ENCODE measurements around the gene HSPBP1.
"Not testable (repeated sequence)": the region's sequence is repeated elsewhere in the genome, so short reads cannot be mapped to it uniquely, and the experiment has no call there.

HSPBP1 gene

GRCh38 chr19:55279770-55280643 is at the start of gene HSPBP1:
TSS of gene HSPBP1 (minus strand) at chr19:55280110. CDS start at chr19:55279608, 502 bp downstream.
- DNase-seq, result peak; percentile 95

- DNase-seq, result not testable (repeated sequence)
Observed at GRCh38 chr19:55328774-55329318, 48.9 kb upstream of the HSPBP1 start.

- no peak for DNase-seq
Observed at GRCh38 chr19:55325172-55325571, 45.3 kb upstream of the HSPBP1 start, which contains the start of gene TMEM150B. TSS of gene TMEM150B (minus strand) at chr19:55325341. CDS start at chr19:55321036, 4,305 bp downstream.

DNA sequence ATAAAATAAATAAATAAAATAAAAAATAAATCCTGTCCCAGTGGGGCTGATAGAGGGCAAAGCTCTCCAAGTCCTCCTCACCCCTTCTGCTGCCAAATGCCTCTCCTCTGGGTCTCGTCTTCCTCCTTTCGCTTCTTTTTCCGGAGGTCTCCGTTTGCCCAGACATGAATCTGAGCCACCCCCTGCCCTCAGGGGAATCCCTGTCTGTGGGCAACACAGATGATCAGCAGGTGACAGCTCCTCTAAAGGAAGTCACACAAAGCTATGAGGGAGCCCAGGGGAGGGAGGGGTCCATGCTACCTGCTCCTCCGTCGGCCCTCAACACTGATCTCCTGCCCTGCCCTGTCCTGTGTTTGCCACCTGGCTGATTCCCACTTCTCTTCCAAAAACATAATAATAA is 44.8 kb upstream of the HSPBP1 start:
- DNase-seq, result no peak

- no peak for DNase-seq
Observed at GRCh38 chr19:55322204-55322885, 42.4 kb upstream of the HSPBP1 start.

GRCh38 chr19:55321466-55322137 is 41.7 kb upstream of the HSPBP1 start:
- no peak for DNase-seq

DNA sequence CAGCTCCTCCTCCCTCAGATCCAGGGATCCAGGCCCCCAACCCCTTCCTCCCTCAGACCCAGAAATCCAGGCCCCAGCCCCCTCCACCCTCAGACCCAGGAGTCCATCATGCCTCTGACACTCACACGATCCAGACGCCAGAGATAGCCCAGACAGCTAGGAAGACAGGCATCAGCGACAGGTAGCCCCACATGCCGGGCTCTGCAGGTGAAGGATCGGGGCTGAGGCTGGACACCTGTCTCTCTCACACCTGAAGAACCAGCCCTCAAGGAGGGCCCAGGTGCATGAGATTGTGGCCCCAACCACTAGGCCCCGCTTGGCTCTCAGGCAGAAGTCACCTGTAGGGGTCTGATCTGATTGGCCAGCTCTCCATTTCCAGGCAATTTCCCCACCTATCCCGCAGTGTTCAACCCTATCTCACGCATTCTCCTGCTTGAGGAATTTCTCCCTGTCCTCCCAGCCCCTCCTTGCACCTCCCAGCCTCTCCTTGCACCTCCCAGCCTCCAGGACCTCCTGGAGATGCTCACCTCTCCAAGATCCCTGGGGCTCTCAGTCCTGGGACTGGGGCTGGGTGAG is 41.0 kb upstream of the HSPBP1 start:
- no peak for DNase-seq

GRCh38 chr19:55319785-55320184 is 39.9 kb upstream of the HSPBP1 start:
- peak; percentile 10 for DNase-seq

- no peak for DNase-seq
Observed at GRCh38 chr19:55316646-55317045, 36.7 kb upstream of the HSPBP1 start.

DNA sequence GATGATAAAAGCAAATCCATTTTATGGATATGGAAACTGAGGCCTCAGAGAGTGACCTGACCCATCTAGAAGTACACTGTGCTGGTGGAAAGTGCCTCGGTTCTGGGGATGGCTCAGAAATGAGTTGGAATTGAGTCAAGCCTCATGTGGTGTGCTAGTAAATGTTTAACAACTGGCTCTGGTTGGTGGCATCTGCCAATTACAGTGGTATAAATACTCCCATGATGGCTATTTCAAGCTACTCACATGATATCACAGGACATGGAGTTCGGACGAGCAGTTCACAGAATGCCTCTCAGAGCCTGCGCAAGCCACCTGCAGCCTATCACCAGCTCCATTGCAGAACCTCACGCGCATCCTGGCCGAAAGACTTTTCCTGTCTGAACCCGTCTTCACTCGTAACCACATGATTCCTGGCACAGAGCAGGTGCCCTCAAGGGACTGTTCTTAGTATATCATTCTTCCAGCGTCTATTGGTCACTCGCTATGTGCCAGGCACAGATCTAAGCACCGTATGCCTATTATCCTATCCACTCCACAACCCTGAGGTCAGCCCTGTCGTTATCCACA is 36.1 kb upstream of the HSPBP1 start:
- DNase-seq, result no peak

- DNase-seq, result no peak
Observed at GRCh38 chr19:55314396-55314795, 34.5 kb upstream of the HSPBP1 start.

GRCh38 chr19:55312621-55313512 is 33.0 kb upstream of the HSPBP1 start:
- no peak for DNase-seq

- DNase-seq, result no peak
Observed at GRCh38 chr19:55311797-55312196, 31.9 kb upstream of the HSPBP1 start.

GRCh38 chr19:55311397-55311796 is 31.5 kb upstream of the HSPBP1 start:
- DNase-seq, result no peak

- no peak for DNase-seq
Observed at GRCh38 chr19:55310498-55310897, 30.6 kb upstream of the HSPBP1 start.

DNA sequence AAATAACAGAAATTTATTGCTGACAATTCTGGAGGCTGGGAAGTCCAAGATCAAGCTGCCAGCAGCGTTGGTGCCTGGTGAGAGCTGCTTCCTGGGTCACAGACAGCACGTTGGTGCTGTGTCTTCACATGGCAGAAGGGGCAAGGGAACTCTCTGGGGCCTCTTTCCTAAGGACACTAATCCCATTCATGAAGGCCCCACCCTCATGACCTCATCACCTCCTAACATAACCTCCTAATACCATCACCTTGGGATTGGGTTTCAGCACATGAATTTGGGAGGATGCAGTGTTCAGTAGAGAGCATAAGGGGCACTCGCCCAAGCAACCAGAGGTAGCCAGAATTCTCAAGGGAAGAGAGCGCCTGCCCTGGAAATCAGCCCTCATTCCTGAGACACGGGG is 29.5 kb upstream of the HSPBP1 start:
- no peak for DNase-seq

- no peak for DNase-seq
Observed at GRCh38 chr19:55308281-55308680, 28.4 kb upstream of the HSPBP1 start.

DNA sequence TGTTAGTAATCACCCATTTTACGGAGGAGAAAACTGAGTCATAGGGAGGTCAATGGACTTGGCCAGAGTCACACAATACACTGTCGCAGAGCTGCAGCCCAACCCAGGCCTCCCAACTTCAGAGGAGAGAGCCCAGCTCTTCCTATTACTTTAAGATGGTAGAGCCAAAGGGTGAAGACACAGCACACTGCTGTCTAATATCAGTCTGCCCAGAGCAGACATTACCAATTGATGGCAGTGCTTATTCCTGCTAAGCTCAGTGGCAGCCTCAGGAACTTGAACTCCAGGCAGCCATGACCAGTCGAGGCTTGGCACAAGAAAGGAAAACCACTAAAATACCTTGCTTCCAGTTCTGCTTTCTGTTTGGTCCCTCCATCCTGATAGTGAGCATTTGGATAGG is 26.8 kb upstream of the HSPBP1 start:
- no peak for DNase-seq

- no peak for DNase-seq
Observed at GRCh38 chr19:55305983-55306562, 26.2 kb upstream of the HSPBP1 start.

DNA sequence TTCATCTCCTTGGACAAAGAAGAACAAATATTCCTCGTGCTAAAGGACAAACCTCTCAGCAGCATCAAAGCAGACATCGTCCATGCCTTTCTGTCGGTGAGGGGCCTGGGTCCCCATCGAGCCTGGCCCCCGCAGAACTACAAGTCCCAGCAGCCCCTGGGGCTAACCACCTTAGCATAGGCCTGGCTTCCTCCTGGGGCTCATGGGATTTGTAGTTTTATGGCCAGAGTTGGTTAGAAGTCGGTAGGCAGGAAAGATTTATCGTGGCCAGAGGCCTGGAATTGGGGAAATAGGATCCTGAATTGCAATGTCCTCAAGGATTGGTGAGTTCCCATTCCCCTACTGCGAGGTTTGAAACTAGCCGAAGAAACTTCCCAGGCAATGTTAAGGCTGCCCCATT is 25.6 kb upstream of the HSPBP1 start:
- peak; percentile 22 for DNase-seq

- DNase-seq, result no peak
Observed at GRCh38 chr19:55304980-55305379, 25.1 kb upstream of the HSPBP1 start.
